ENCODE measurements around the gene GPN1. TPM values are rescaled to one million over a fixed set of nuclear protein-coding genes. Genes with fewer than 3 reads are reported as not detected.

Gene GPN1
- total RNA-seq, 2 experiments from 2014 or later, result 32.7 to 37.4 TPM

DNA sequence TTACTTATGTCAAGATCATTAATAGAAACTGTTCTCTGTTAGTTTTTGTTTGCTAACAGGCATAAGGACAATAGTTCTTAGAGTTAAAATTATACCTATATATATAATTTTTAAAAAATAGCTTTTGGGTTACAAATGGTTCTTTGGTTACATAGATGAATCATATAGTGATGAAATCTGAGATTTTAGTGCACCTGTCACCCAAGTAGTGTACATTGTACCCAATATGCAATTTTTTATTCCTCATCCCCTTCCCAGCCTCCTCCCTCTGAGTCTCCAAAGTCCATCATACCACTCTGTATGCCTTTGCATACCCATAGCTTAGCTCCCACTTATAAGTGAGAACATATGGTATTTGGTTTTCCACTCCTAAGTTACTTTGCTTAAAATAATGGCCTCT is 61.2 kb downstream of the GPN1 start:
- POLR2A ChIA-PET, result no interaction called here
- H3K4me1 Mint-ChIP-seq, result peaks cover 8% of the 10 kb centered on the region
- no peak for DNase-seq
- H3K27ac Mint-ChIP-seq, result no peak overlapping the region
- peaks cover 22% of the 10 kb centered on the region for H3K36me3 Mint-ChIP-seq
- no peak for ATAC-seq (ENCODE audit: low read depth)
- no peaks in the 10 kb centered on the region for H3K27me3 Mint-ChIP-seq
- H3K4me3 Mint-ChIP-seq, result no peak overlapping the region
- H3K9me3 Mint-ChIP-seq, result no peaks in the 10 kb centered on the region

DNA sequence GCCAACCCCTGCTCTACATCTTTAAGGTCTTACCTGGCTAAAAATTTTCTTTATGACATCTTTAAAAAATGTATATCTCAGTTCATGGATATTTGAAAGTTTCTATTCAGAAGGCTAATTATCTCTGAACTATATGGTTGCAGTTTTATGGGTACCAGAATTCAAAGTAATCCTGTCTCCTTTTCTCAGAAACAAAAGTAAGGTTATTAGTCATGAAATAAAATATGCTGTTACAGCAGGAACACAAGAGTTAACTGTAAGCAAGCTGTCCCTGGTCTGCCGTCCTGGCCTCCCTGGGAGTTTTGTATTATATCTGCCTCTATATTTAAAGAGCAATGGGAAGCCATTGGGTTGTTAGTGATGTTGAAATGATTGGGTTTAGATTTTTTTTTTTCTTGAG is 68.8 kb downstream of the GPN1 start:
- Mint-ChIP-seq H3K4me3 (no peak overlapping the region), H3K4me1 (peaks cover 4% of the 10 kb centered on the region), H3K36me3 (peaks cover 18% of the 10 kb centered on the region), H3K9me3 (no peaks in the 10 kb centered on the region), H3K27me3 (no peaks in the 10 kb centered on the region), H3K27ac (no peak overlapping the region)
- no peak for DNase-seq
- ATAC-seq (ENCODE audit: low read depth), result no peak
- POLR2A ChIA-PET, result no interaction called here

Other genes with a start within 250 kb of the GPN1 start
- gene ZNF513, start 248.3 kb upstream of the GPN1 start, total RNA-seq, result 10 to 100 TPM; 16.4 to 18.6 TPM
- 10 to 100 TPM; 90.1 to 91.3 TPM for gene PPM1G, start 219.5 kb upstream of the GPN1 start, total RNA-seq
- gene NRBP1, start 200.4 kb upstream of the GPN1 start, total RNA-seq, result 10 to 100 TPM; 92.2 to 92.5 TPM
- 10 to 100 TPM; 12.2 to 13.9 TPM for gene KRTCAP3, start 186.7 kb upstream of the GPN1 start, total RNA-seq
- gene IFT172, start 139.3 kb upstream of the GPN1 start, total RNA-seq, result 10 to 100 TPM; 17.9 to 18.8 TPM
- gene FNDC4, start 133.8 kb upstream of the GPN1 start, total RNA-seq, result not detected
- not detected for gene GCKR, start 132.2 kb upstream of the GPN1 start, total RNA-seq
- gene ZNF512, start 46.0 kb upstream of the GPN1 start, total RNA-seq, result 10 to 100 TPM; 55.0 to 56.6 TPM
- gene CCDC121, start within 50 bp of the GPN1 start, total RNA-seq, result 1 to 10 TPM; 1.1 to 1.6 TPM
- 10 to 100 TPM; 42.8 to 43.4 TPM for gene SUPT7L, start 34.6 kb downstream of the GPN1 start, total RNA-seq
- gene SLC4A1AP, start 34.8 kb downstream of the GPN1 start, total RNA-seq, result 10 to 100 TPM; 25.1 to 27.4 TPM
- 10 to 100 TPM; 47.7 to 50.3 TPM for gene MRPL33, start 142.7 kb downstream of the GPN1 start, total RNA-seq

All from activated naive CD8-positive, alpha-beta T cell treated with anti-CD3 and anti-CD28 coated beads, Interleukin-2, amount 10 ng/mL, durations not matched to agents 7 days and 5 days (primary cell).